Measurements from ENCODE around the gene ARHGDIG. TPM values are rescaled to one million over a fixed set of nuclear protein-coding genes. Genes with fewer than 3 reads are reported as not detected.

Gene ARHGDIG
- total and polyA plus RNA-seq, 9 of the 15 experiments (the other 6 are each of a cell fraction or from before 2014, with no cell fraction given): 0.36 to 2.5 (median 0.64) TPM; not detected in 2

GRCh38 chr16:255183-255582, 25.2 kb upstream of the ARHGDIG start (continued):
- TF ChIP-seq ZNF609 (CRISPR knock-in tag; IDR thresholded peaks at IDR 0.05; ENCODE audit: borderline replicate concordance) (no peak), CBFA2T2 (conservative IDR thresholded peaks at IDR 0.05) (no peak), FOXK1 (CRISPR knock-in tag; IDR thresholded peaks at IDR 0.05; ENCODE audit: borderline replicate concordance) (no peak), IRF1 (CRISPR knock-in tag; IDR thresholded peaks at IDR 0.05; ENCODE audit: borderline replicate concordance) (no peak), RBM22 (IDR thresholded peaks at IDR 0.05; ENCODE audit: low read depth, low read length, poor library complexity, severe bottlenecking) (no peak), ZNF561 (CRISPR knock-in tag; conservative IDR thresholded peaks at IDR 0.05) (no peak), SMC3 (conservative IDR thresholded peaks at IDR 0.05; ENCODE audit: insufficient read depth, low read depth, low read length) (no peak)
- TF ChIP-seq, protein P1, sequence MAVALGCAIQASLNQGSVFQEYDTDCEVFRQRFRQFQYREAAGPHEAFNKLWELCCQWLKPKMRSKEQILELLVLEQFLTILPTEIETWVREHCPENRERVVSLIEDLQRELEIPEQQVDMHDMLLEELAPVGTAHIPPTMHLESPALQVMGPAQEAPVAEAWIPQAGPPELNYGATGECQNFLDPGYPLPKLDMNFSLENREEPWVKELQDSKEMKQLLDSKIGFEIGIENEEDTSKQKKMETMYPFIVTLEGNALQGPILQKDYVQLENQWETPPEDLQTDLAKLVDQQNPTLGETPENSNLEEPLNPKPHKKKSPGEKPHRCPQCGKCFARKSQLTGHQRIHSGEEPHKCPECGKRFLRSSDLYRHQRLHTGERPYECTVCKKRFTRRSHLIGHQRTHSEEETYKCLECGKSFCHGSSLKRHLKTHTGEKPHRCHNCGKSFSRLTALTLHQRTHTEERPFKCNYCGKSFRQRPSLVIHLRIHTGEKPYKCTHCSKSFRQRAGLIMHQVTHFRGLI (CRISPR knock-in tag; IDR thresholded peaks at IDR 0.05): no peak
